PC-9 (cell line): ENCODE data around the gene TSACC. TPM values are rescaled to one million over a fixed set of nuclear protein-coding genes. Genes with fewer than 3 reads are reported as not detected.
A peak's percentile ranks its signal among the peaks of the same experiment; 100 is the strongest.

Source experiments
- BruUV-seq: library from RNA; stranded (reverse); fragments of 400-500 nt; replicated peaks from 2 replicates; lab custom pipeline; 2021; lab: Mats Ljungman, UMichigan
- CTCF ChIA-PET: fragments of 300-600 bp; sonication (Branson Sonifier 250); formaldehyde crosslinking; loops from one replicate; lab custom pipeline; 2022; ENCODE audit warnings: antibody characterized with exemption; lab: Charles Lee
- POLR2A ChIA-PET: fragments of 300-600 bp; sonication (Branson Sonifier 250); formaldehyde crosslinking; loops from one replicate; lab custom pipeline; 2022; ENCODE audit warnings: antibody characterized with exemption; ENCODE audit not compliant: unreplicated experiment; lab: Charles Lee
- DNase-seq, 2 experiments: peaks; one replicate each; pipeline versions ENCODE4 v3.0.0 to v3.0.0-alpha.2; 2015 to 2022; ENCODE audit warnings: mixed read lengths in 1 of 2
- H2AFZ ChIP-seq: fragments of 200-600 bp; sonication (generic); 2 replicates; pipeline ENCODE4 v1.8.1; 2017; ENCODE audit warnings: antibody characterized with exemption
- H3F3A ChIP-seq: fragments of 200-600 bp; sonication (generic); 2 replicates; pipeline ENCODE4 v1.8.1; 2017; ENCODE audit warnings: antibody characterized with exemption, mild to moderate bottlenecking, low read depth; ENCODE audit not compliant: insufficient read depth
- H3K27ac ChIP-seq: fragments of 200-600 bp; sonication (generic); 2 replicates; pipeline ENCODE4 v1.6.1; 2016; ENCODE audit warnings: mixed run types
- H3K27me3 ChIP-seq: fragments of 200-600 bp; sonication (generic); 2 replicates; pipeline ENCODE4 v1.6.1; 2016; ENCODE audit warnings: low read depth, mixed run types; ENCODE audit not compliant: insufficient read depth
- H3K36me3 ChIP-seq: fragments of 200-600 bp; sonication (generic); 2 replicates; pipeline ENCODE4 v1.6.1; 2016; ENCODE audit warnings: low read depth, mixed run types
- H3K4me1 ChIP-seq: fragments of 200-600 bp; sonication (generic); replicated peaks from 2 replicates; pipeline ENCODE4 v1.6.1; 2016; ENCODE audit warnings: mixed run types; ENCODE audit not compliant: insufficient read depth
- H3K4me2 ChIP-seq: fragments of 200-600 bp; sonication (generic); 2 replicates; pipeline ENCODE4 v1.6.1; 2017; ENCODE audit warnings: mixed run types
- H3K4me3 ChIP-seq: fragments of 200-600 bp; sonication (generic); 2 replicates; pipeline ENCODE4 v1.6.1; 2016; ENCODE audit warnings: mixed run types
- H3K79me2 ChIP-seq: fragments of 200-600 bp; sonication (generic); 2 replicates; pipeline ENCODE4 v1.6.1; 2017; ENCODE audit warnings: low read depth, mixed run types
- H3K9me2 ChIP-seq: fragments of 200-600 bp; sonication (generic); 2 replicates; pipeline ENCODE4 v1.8.1; 2017; ENCODE audit warnings: mild to moderate bottlenecking; ENCODE audit not compliant: insufficient read depth
- H3K9me3 ChIP-seq: fragments of 200-600 bp; sonication (generic); 2 replicates; pipeline ENCODE4 v1.8.1; 2016; ENCODE audit warnings: low read depth; ENCODE audit not compliant: insufficient read depth
- H4K20me1 ChIP-seq: fragments of 200-600 bp; sonication (generic); 2 replicates; pipeline ENCODE4 v1.8.1; 2017; ENCODE audit not compliant: insufficient read depth
- CTCF ChIP-seq: fragments of 200-600 bp; sonication (generic); conservative IDR thresholded peaks from 2 replicates; pipeline ENCODE4 v1.6.1; 2017; ENCODE audit warnings: mixed run types, antibody characterized with exemption, mild to moderate bottlenecking, moderate library complexity
- EZH2 ChIP-seq: fragments of 200-600 bp; sonication (generic); IDR thresholded peaks from 2 replicates; pipeline ENCODE4 v1.8.0; 2017; ENCODE audit warnings: antibody characterized with exemption, low read depth
- intact Hi-C: fragments of 100-400 bp; cut with micrococcal nuclease; formaldehyde crosslinking; loops from one replicate; pipeline ENCODE4 v1.10.0; 2022; ENCODE audit not compliant: unreplicated experiment
- total RNA-seq: library from RNA; stranded (reverse); gene quantifications from 2 replicates; pipeline ENCODE4 v1.2.3, GENCODE V29; 2021

TSACC gene
- total RNA-seq, 1 experiment from 2014 or later = 1.3 TPM

- POLR2A ChIA-PET = no interaction called here
- no peak for DNase-seq
- CTCF ChIA-PET = no interaction called here
- Histone ChIP-seq H3K4me2 (peak overlapping the region; percentile 97), H3F3A (peaks cover 33% of the 10 kb centered on the region), H3K9me3 (no peaks in the 10 kb centered on the region), H3K36me3 (peaks cover 51% of the 10 kb centered on the region), H3K9me2 (no peaks in the 10 kb centered on the region), H4K20me1 (peaks cover 37% of the 10 kb centered on the region), H3K79me2 (peaks cover 56% of the 10 kb centered on the region), H3K27ac (no peak overlapping the region), H3K4me3 (peak overlapping the region; percentile 100), H3K4me1 (peaks cover 18% of the 10 kb centered on the region), H2AFZ (no peak overlapping the region), H3K27me3 (no peaks in the 10 kb centered on the region)
- peak; percentile 47; the same call in 1 of the 2 replicates for TF ChIP-seq CTCF
- TF ChIP-seq EZH2 = no peak
- intact Hi-C loops = no loop called here
- BruUV-seq = no TSS peak
These were observed 2.1 kb upstream of the TSACC start for GRCh38 chr1:156336242-156336641.

- BruUV-seq = no TSS peak
- peaks cover 46% of the 10 kb centered on the region for H3K36me3 ChIP-seq
- peaks cover 18% of the 10 kb centered on the region for H3K4me1 ChIP-seq
- ChIA-PET CTCF (interaction anchor here (0.6 to 0.8 kb wide), 4 partner anchors 23 to 297 kb away, joined by 3 to 8 read pairs (median 4); no protein-coding TSS in a partner anchor), POLR2A (interaction anchor here (1.2 kb wide), 1 partner anchor 120 kb away, joined by 4 read pairs; no protein-coding TSS in a partner anchor)
- H3K9me2 ChIP-seq = no peaks in the 10 kb centered on the region
- peaks cover 37% of the 10 kb centered on the region for H4K20me1 ChIP-seq
- intact Hi-C loops = no loop called here
- peak overlapping the region; percentile 100 for H3K4me3 ChIP-seq
- H3K27ac ChIP-seq = peak overlapping the region; percentile 32; the same call in 1 of the 2 replicates
- H3K27me3 ChIP-seq = no peaks in the 10 kb centered on the region
- H2AFZ ChIP-seq = peak overlapping the region; percentile 85
- H3K79me2 ChIP-seq = peaks cover 54% of the 10 kb centered on the region
- no peak for TF ChIP-seq CTCF
- no peak for TF ChIP-seq EZH2
- H3K4me2 ChIP-seq = peak overlapping the region; percentile 97
- H3F3A ChIP-seq = peaks cover 34% of the 10 kb centered on the region
- DNase-seq = no peak
- no peaks in the 10 kb centered on the region for H3K9me3 ChIP-seq
These were observed 1.1 kb upstream of the TSACC start for GRCh38 chr1:156337052-156337887.

GRCh38 chr1:156337888-156338179 lies 492 bp upstream of the TSACC start:
- CTCF ChIA-PET = interaction anchor here (0.6 to 0.8 kb wide), 3 partner anchors 22 to 297 kb away, joined by 3 to 8 read pairs (median 4); no protein-coding TSS in a partner anchor
- Histone ChIP-seq H4K20me1 (peaks cover 37% of the 10 kb centered on the region), H3K36me3 (peaks cover 41% of the 10 kb centered on the region), H3K27ac (peak overlapping the region; percentile 32), H3K4me3 (peak overlapping the region; percentile 100), H3K4me1 (peaks cover 18% of the 10 kb centered on the region), H3K9me2 (no peaks in the 10 kb centered on the region), H3K4me2 (peak overlapping the region; percentile 97), H3K27me3 (no peaks in the 10 kb centered on the region), H2AFZ (peak overlapping the region; percentile 85), H3K9me3 (no peaks in the 10 kb centered on the region), H3F3A (peaks cover 37% of the 10 kb centered on the region), H3K79me2 (peaks cover 48% of the 10 kb centered on the region)
- DNase-seq = no peak
- intact Hi-C loops = no loop called here
- BruUV-seq = TSS peak; percentile 36
- TF ChIP-seq CTCF = no peak
- TF ChIP-seq EZH2 = no peak
- POLR2A ChIA-PET = interaction anchor here (1.2 kb wide), 1 partner anchor 120 kb away, joined by 4 read pairs; no protein-coding TSS in a partner anchor
